ENCODE data around the gene KNG1.

GRCh38 chr3:186750316-186750715 is 33.2 kb downstream of the KNG1 start:
- TF ChIP-seq CTCF (IDR thresholded peaks at IDR 0.05; ENCODE audit: insufficient read depth, low read length, poor library complexity, severe bottlenecking) (no peak), EZH2phosphoT487 (conservative IDR thresholded peaks at IDR 0.05; ENCODE audit: low read length) (no peak)
